Measurements from ENCODE around the gene RHBDD1.

RHBDD1 gene

GRCh38 chr2:226913641-226914040 lies 77.8 kb downstream of the RHBDD1 start:
- peaks cover 30% of the 10 kb centered on the region; the same call in 1 of the 2 replicates for H3K79me2 ChIP-seq (ENCODE audit: insufficient read depth, low read length)
- H3K9ac ChIP-seq (ENCODE audit: low read length): no peak overlapping the region
- 0 out of 2 replicates have a peak overlapping the region, but pooled peaks have one; percentile 22 for H3K27ac ChIP-seq (ENCODE audit: low read depth, low read length)
- no peak for TF ChIP-seq EZH2phosphoT487 (conservative IDR thresholded peaks at IDR 0.05; ENCODE audit: low read length)
- no peak for TF ChIP-seq CTCF (IDR thresholded peaks at IDR 0.05; ENCODE audit: insufficient read depth, low read length, poor library complexity, severe bottlenecking)
- H3K9me2 ChIP-seq (replicated peaks; ENCODE audit: insufficient read depth, low read length): no peaks in the 10 kb centered on the region
- no peaks in the 10 kb centered on the region for H4K20me1 ChIP-seq (ENCODE audit: low read depth, low read length)
- H3K36me3 ChIP-seq (ENCODE audit: low read length): peaks cover 29% of the 10 kb centered on the region
- H3F3A ChIP-seq (ENCODE audit: insufficient read depth): peaks cover 49% of the 10 kb centered on the region
- H3K4me3 ChIP-seq (ENCODE audit: insufficient read depth, low read length, poor library complexity, severe bottlenecking): no peak overlapping the region
- no peak overlapping the region for H3K4me2 ChIP-seq (ENCODE audit: low read depth, low read length, poor library complexity, severe bottlenecking)
- H3K9me3 ChIP-seq (ENCODE audit: insufficient read depth, low read length): no peaks in the 10 kb centered on the region
- H3K27me3 ChIP-seq (ENCODE audit: low read length): no peaks in the 10 kb centered on the region
- H2AFZ ChIP-seq (ENCODE audit: low read depth, low read length, severe bottlenecking): no peak overlapping the region

- Histone ChIP-seq H2AFZ (ENCODE audit: low read depth, low read length, severe bottlenecking) (no peak overlapping the region), H3K27me3 (ENCODE audit: low read length) (no peaks in the 10 kb centered on the region), H3F3A (ENCODE audit: insufficient read depth) (peaks cover 35% of the 10 kb centered on the region), H3K36me3 (ENCODE audit: low read length) (peaks cover 36% of the 10 kb centered on the region), H3K9me3 (ENCODE audit: insufficient read depth, low read length) (no peaks in the 10 kb centered on the region), H3K9me2 (replicated peaks; ENCODE audit: insufficient read depth, low read length) (no peaks in the 10 kb centered on the region), H4K20me1 (ENCODE audit: low read depth, low read length) (no peaks in the 10 kb centered on the region), H3K4me2 (ENCODE audit: low read depth, low read length, poor library complexity, severe bottlenecking) (peak overlapping the region; percentile 47), H3K79me2 (ENCODE audit: insufficient read depth, low read length) (peaks cover 10% of the 10 kb centered on the region; the same call in 1 of the 2 replicates), H3K9ac (ENCODE audit: low read length) (peak overlapping the region; percentile 34; the same call in 1 of the 2 replicates), H3K27ac (ENCODE audit: low read depth, low read length) (peak overlapping the region; percentile 72), H3K4me3 (ENCODE audit: insufficient read depth, low read length, poor library complexity, severe bottlenecking) (no peak overlapping the region)
- TF ChIP-seq EZH2phosphoT487 (conservative IDR thresholded peaks at IDR 0.05; ENCODE audit: low read length): no peak
- TF ChIP-seq CTCF (IDR thresholded peaks at IDR 0.05; ENCODE audit: insufficient read depth, low read length, poor library complexity, severe bottlenecking): no peak
These were observed 80.0 kb downstream of the RHBDD1 start for GRCh38 chr2:226915846-226916360.

GRCh38 chr2:226916669-226917068 lies 80.8 kb downstream of the RHBDD1 start:
- Histone ChIP-seq H3K27me3 (ENCODE audit: low read length) (no peaks in the 10 kb centered on the region), H3K9me3 (ENCODE audit: insufficient read depth, low read length) (no peaks in the 10 kb centered on the region), H3K9me2 (replicated peaks; ENCODE audit: insufficient read depth, low read length) (no peaks in the 10 kb centered on the region), H3K36me3 (ENCODE audit: low read length) (peaks cover 34% of the 10 kb centered on the region), H2AFZ (ENCODE audit: low read depth, low read length, severe bottlenecking) (peak overlapping the region; percentile 1), H3F3A (ENCODE audit: insufficient read depth) (peaks cover 27% of the 10 kb centered on the region), H3K79me2 (ENCODE audit: insufficient read depth, low read length) (peaks cover 12% of the 10 kb centered on the region; the same call in 1 of the 2 replicates), H3K27ac (ENCODE audit: low read depth, low read length) (peak overlapping the region; percentile 72), H3K4me2 (ENCODE audit: low read depth, low read length, poor library complexity, severe bottlenecking) (peak overlapping the region; percentile 47), H3K9ac (ENCODE audit: low read length) (peak overlapping the region; percentile 34), H3K4me3 (ENCODE audit: insufficient read depth, low read length, poor library complexity, severe bottlenecking) (peak overlapping the region; percentile 12), H4K20me1 (ENCODE audit: low read depth, low read length) (no peaks in the 10 kb centered on the region)
- TF ChIP-seq CTCF (IDR thresholded peaks at IDR 0.05; ENCODE audit: insufficient read depth, low read length, poor library complexity, severe bottlenecking) (no peak), EZH2phosphoT487 (conservative IDR thresholded peaks at IDR 0.05; ENCODE audit: low read length) (no peak)

Data from SU-DHL-6 (cell line).